ENCODE results near the gene UBE4B. TPM values are rescaled to one million over a fixed set of nuclear protein-coding genes. Genes with fewer than 3 reads are reported as not detected.

UBE4B gene
- total RNA-seq, 2 donors from 2014 or later: 62.7 to 73.3 TPM

- no peaks in the 10 kb centered on the region for H3K27me3 Mint-ChIP-seq (ENCODE audit: insufficient read depth)
- TF ChIP-seq CTCF (conservative IDR thresholded peaks at IDR 0.05): no peak
Observed at GRCh38 chr1:10189659-10190058, 156.9 kb downstream of the UBE4B start.

DNA sequence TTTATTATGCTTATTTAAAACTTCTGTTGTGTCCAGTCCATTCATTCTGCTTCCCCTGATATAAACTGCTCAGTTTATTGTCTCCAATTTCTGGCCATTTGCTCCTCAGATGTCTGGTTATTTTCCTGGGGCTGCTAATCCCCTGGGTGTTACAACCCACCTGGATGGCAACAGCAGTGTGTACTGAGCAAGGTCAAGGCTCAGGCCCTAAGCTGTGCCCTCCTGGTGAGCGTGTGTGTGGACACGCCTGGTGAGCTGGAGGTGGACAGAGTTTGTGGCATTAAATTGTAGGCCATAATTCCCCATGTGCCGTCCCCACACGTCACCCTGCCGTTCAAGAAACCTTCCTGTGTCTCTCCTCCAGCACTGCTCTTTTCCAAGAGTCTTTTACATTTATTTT is 159.5 kb downstream of the UBE4B start:
- no peaks in the 10 kb centered on the region for H3K4me1 Mint-ChIP-seq
- H3K27ac Mint-ChIP-seq: no peak overlapping the region
- H3K4me3 ChIP-seq (ENCODE audit: low read length): no peak overlapping the region
- 94 to 96% methylated on average over 5 of the region's 5 CpGs for WGBS, 2 experiments (ENCODE audit: insufficient coverage in 1 of 2, insufficient read length in 1 of 2)
- H3K36me3 Mint-ChIP-seq (ENCODE audit: low read depth): no peaks in the 10 kb centered on the region
- H3K27ac ChIP-seq (ENCODE audit: low read depth, low read length): no peak overlapping the region
- H3K4me1 ChIP-seq (ENCODE audit: control insufficient read depth, insufficient read depth, low read length): no peaks in the 10 kb centered on the region
- no peaks in the 10 kb centered on the region for H3K9me3 ChIP-seq (ENCODE audit: control insufficient read depth, low read length)
- H3K36me3 ChIP-seq (ENCODE audit: control insufficient read depth, insufficient read depth, low read length): no peaks in the 10 kb centered on the region
- no peaks in the 10 kb centered on the region for H3K27me3 Mint-ChIP-seq (ENCODE audit: insufficient read depth)
- no peak for DNase-seq
- TF ChIP-seq CTCF (conservative IDR thresholded peaks at IDR 0.05): no peak
- H3K4me3 Mint-ChIP-seq: no peak overlapping the region
- H3K9me3 Mint-ChIP-seq: peaks cover 6% of the 10 kb centered on the region
- H3K9ac ChIP-seq (ENCODE audit: extremely low read depth, low read length, poor library complexity, severe bottlenecking): no peak overlapping the region
- no peaks in the 10 kb centered on the region for H3K27me3 ChIP-seq (ENCODE audit: control insufficient read depth, insufficient read depth, low read length, poor library complexity, severe bottlenecking)

More at GRCh38 chr1:10189659-10190058, 156.9 kb downstream of the UBE4B start:
- DNase-seq: no peak
- H3K4me3 Mint-ChIP-seq: no peak overlapping the region
- H3K36me3 Mint-ChIP-seq (ENCODE audit: low read depth): no peaks in the 10 kb centered on the region
- no peaks in the 10 kb centered on the region for H3K4me1 Mint-ChIP-seq
- Histone ChIP-seq H3K9ac (ENCODE audit: extremely low read depth, low read length, poor library complexity, severe bottlenecking) (no peak overlapping the region), H3K27ac (ENCODE audit: low read depth, low read length) (no peak overlapping the region), H3K9me3 (ENCODE audit: control insufficient read depth, low read length) (no peaks in the 10 kb centered on the region), H3K27me3 (ENCODE audit: control insufficient read depth, insufficient read depth, low read length, poor library complexity, severe bottlenecking) (no peaks in the 10 kb centered on the region), H3K36me3 (ENCODE audit: control insufficient read depth, insufficient read depth, low read length) (no peaks in the 10 kb centered on the region), H3K4me3 (ENCODE audit: low read length) (no peak overlapping the region), H3K4me1 (ENCODE audit: control insufficient read depth, insufficient read depth, low read length) (no peaks in the 10 kb centered on the region)
- H3K27ac Mint-ChIP-seq: no peak overlapping the region
- H3K9me3 Mint-ChIP-seq: peaks cover 6% of the 10 kb centered on the region
- WGBS, 2 experiments (ENCODE audit: insufficient coverage in 1 of 2, insufficient read length in 1 of 2): 88 to 97% methylated on average over 3 to 4 of the region's 4 CpGs

DNA sequence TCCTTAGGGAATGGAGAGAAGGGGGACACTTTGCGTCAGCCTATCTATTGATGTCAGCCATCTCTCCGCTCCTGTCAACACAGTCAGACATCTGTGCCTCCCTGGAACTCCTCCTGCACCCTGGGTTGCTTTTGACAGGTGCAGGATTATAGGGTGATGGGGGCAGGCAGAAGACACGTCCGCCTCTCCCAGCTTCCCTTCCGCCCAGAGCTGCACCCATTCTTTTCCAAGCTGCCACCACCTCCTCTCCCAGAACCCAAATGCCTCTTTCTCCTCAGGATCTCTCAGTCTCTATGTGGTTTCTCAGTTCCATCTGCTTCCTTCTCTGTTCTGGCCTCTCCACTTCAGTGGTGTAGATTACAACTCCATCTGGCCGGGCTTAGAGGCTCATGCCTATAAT is 160.5 kb downstream of the UBE4B start:
- Histone ChIP-seq H3K4me1 (ENCODE audit: control insufficient read depth, insufficient read depth, low read length) (no peaks in the 10 kb centered on the region), H3K4me3 (ENCODE audit: low read length) (no peak overlapping the region), H3K9ac (ENCODE audit: extremely low read depth, low read length, poor library complexity, severe bottlenecking) (no peak overlapping the region), H3K9me3 (ENCODE audit: control insufficient read depth, low read length) (no peaks in the 10 kb centered on the region), H3K36me3 (ENCODE audit: control insufficient read depth, insufficient read depth, low read length) (no peaks in the 10 kb centered on the region), H3K27me3 (ENCODE audit: control insufficient read depth, insufficient read depth, low read length, poor library complexity, severe bottlenecking) (no peaks in the 10 kb centered on the region), H3K27ac (ENCODE audit: low read depth, low read length) (no peak overlapping the region)
- TF ChIP-seq CTCF (conservative IDR thresholded peaks at IDR 0.05): no peak
- Mint-ChIP-seq H3K4me3 (no peak overlapping the region), H3K9me3 (peaks cover 5% of the 10 kb centered on the region), H3K27ac (no peak overlapping the region), H3K4me1 (no peaks in the 10 kb centered on the region), H3K36me3 (ENCODE audit: low read depth) (no peaks in the 10 kb centered on the region), H3K27me3 (ENCODE audit: insufficient read depth) (no peaks in the 10 kb centered on the region)
- DNase-seq: no peak
- 80 to 89% methylated on average over 1 to 6 of the region's 6 CpGs for WGBS, 2 experiments (ENCODE audit: insufficient coverage in 1 of 2, insufficient read length in 1 of 2)
